Esophagus squamous epithelium (tissue), 4 donors: ENCODE results near the gene FIGNL2.

Experiments used
- POLR2A ChIP-seq, 4 donors: fragments of 450-650 bp; IDR thresholded peaks; one replicate each; pipeline ENCODE4 v1.6.1; 2017; ENCODE audit warnings: antibody characterized with exemption in 4 of 4, mild to moderate bottlenecking in 4 of 4, moderate library complexity in 3 of 4
- TF ChIP-seq, protein P1 (sequence below), 6 experiments: fragments of 450-650 bp in 4 of 6; fragments of 200-600 bp in 2 of 6; sonication (generic) in 2 of 6; IDR thresholded peaks; one replicate each; pipeline ENCODE4 v1.5.1; 2016 to 2019; ENCODE audit warnings: antibody characterized with exemption in 6 of 6, mild to moderate bottlenecking in 4 of 6, moderate library complexity in 4 of 6

DNA sequence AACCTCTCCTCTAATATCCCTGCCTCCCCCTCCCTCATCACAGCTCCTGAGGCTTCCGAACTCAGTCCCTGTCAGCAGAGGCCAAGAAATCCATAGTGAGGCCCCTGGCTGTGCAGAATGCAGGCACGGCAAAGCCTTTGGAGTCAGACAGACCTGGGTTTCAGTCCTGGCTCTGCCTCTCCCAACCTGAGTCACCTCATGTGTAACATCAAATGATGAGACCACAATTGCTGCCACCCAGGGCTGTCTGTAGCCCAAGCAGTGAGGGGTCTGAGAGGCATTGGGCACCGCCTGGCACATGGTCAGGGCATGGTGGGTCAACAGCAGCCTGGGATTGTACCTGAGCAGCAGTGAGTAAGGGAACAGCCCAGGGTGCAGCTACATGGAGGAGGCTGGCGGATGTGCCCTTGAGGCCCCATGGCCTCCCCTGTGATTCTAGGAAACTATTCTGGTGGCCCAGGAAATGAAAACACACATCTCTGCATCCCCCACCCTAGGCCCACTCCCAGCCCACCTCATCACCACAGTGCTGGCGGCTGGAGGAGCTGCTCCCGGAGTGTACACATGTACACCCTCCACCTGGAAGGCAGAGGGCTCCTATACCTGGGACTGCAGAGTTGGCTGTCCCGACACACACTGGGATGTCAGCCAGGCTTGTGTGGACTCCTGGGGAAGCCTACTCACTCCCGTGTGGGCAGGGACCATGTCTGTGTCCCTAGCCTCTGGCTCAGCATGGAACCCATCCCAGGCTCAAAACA lies 47.0 kb upstream of the FIGNL2 start:
- TF ChIP-seq, protein P1, sequence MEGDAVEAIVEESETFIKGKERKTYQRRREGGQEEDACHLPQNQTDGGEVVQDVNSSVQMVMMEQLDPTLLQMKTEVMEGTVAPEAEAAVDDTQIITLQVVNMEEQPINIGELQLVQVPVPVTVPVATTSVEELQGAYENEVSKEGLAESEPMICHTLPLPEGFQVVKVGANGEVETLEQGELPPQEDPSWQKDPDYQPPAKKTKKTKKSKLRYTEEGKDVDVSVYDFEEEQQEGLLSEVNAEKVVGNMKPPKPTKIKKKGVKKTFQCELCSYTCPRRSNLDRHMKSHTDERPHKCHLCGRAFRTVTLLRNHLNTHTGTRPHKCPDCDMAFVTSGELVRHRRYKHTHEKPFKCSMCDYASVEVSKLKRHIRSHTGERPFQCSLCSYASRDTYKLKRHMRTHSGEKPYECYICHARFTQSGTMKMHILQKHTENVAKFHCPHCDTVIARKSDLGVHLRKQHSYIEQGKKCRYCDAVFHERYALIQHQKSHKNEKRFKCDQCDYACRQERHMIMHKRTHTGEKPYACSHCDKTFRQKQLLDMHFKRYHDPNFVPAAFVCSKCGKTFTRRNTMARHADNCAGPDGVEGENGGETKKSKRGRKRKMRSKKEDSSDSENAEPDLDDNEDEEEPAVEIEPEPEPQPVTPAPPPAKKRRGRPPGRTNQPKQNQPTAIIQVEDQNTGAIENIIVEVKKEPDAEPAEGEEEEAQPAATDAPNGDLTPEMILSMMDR (IDR thresholded peaks at IDR 0.05), result no peak
- TF ChIP-seq POLR2A (IDR thresholded peaks at IDR 0.05), result no peak
